OCI-LY1 (cell line): ENCODE data around the gene GMDS.

ENCODE experiments used
- CTCF ChIP-seq: fragments of 200-600 bp; sonication (generic), shearing (Covaris generic); IDR thresholded peaks from 2 replicates; pipeline ENCODE4 v1.5.1; 2017; ENCODE audit warnings: mild to moderate bottlenecking, antibody characterized with exemption, low read length, moderate library complexity, mixed read lengths
- EZH2 ChIP-seq: fragments of 200-600 bp; sonication (generic), shearing (Covaris generic); IDR thresholded peaks from 2 replicates; pipeline ENCODE4 v1.8.0; 2017; ENCODE audit warnings: borderline replicate concordance, mixed run types, mild to moderate bottlenecking, antibody characterized with exemption, low read length, moderate library complexity, mixed read lengths

- no peak for TF ChIP-seq CTCF
- no peak for TF ChIP-seq EZH2
Observed at GRCh38 chr6:1773700-1774099, 471.7 kb downstream of the GMDS start.
